Measurements from ENCODE around the gene RHEB.
"Not testable (repeated sequence)": the region's sequence is repeated elsewhere in the genome, so short reads cannot be mapped to it uniquely, and the experiment has no call there.

Gene RHEB

GRCh38 chr7:151519765-151520418, at the start of gene RHEB:
RHEB (minus strand) TSS chr7:151519895; CDS start chr7:151519511, 384 bp downstream.
- peak; percentile 99 for DNase-seq (ENCODE audit: low read depth)

- DNase-seq (ENCODE audit: low read depth): peak; percentile 45
These were observed 47.2 kb upstream of the RHEB start for GRCh38 chr7:151566897-151567320.

GRCh38 chr7:151565541-151565940, 45.8 kb upstream of the RHEB start:
- DNase-seq (ENCODE audit: low read depth): peak; percentile 76

- DNase-seq (ENCODE audit: low read depth): no peak
These were observed 40.5 kb upstream of the RHEB start for GRCh38 chr7:151560243-151560642.

- no peak for DNase-seq (ENCODE audit: low read depth)
These were observed 40.0 kb upstream of the RHEB start for GRCh38 chr7:151559557-151560183.

- no peak for DNase-seq (ENCODE audit: low read depth)
These were observed 38.9 kb upstream of the RHEB start for GRCh38 chr7:151558575-151558974.

GRCh38 chr7:151556592-151556991, 36.9 kb upstream of the RHEB start:
- DNase-seq (ENCODE audit: low read depth): no peak

- DNase-seq (ENCODE audit: low read depth): no peak
These were observed 33.7 kb upstream of the RHEB start for GRCh38 chr7:151553356-151553755.

GRCh38 chr7:151552352-151553028, 32.8 kb upstream of the RHEB start:
- DNase-seq (ENCODE audit: low read depth): no peak

GRCh38 chr7:151551820-151552219, 32.1 kb upstream of the RHEB start:
- DNase-seq (ENCODE audit: low read depth): no peak

- peak; percentile 29 for DNase-seq (ENCODE audit: low read depth)
These were observed 31.1 kb upstream of the RHEB start for GRCh38 chr7:151550656-151551286.

- DNase-seq (ENCODE audit: low read depth): no peak
These were observed 29.9 kb upstream of the RHEB start for GRCh38 chr7:151549644-151550043.

- no peak for DNase-seq (ENCODE audit: low read depth)
These were observed 29.4 kb upstream of the RHEB start for GRCh38 chr7:151549083-151549482.

GRCh38 chr7:151544183-151544582, 24.5 kb upstream of the RHEB start:
- DNase-seq (ENCODE audit: low read depth): no peak

GRCh38 chr7:151542606-151543130, 23.0 kb upstream of the RHEB start:
- no peak for DNase-seq (ENCODE audit: low read depth)

GRCh38 chr7:151541709-151542499, 22.2 kb upstream of the RHEB start:
- DNase-seq (ENCODE audit: low read depth): no peak

GRCh38 chr7:151540146-151540545, 20.5 kb upstream of the RHEB start:
- DNase-seq (ENCODE audit: low read depth): no peak

GRCh38 chr7:151539088-151539671, 19.5 kb upstream of the RHEB start:
- DNase-seq (ENCODE audit: low read depth): peak; percentile 36

- no peak for DNase-seq (ENCODE audit: low read depth)
These were observed 18.3 kb upstream of the RHEB start for GRCh38 chr7:151537818-151538561.

- not testable (repeated sequence) for DNase-seq (ENCODE audit: low read depth)
These were observed 16.5 kb upstream of the RHEB start for GRCh38 chr7:151536178-151536577.

- no peak for DNase-seq (ENCODE audit: low read depth)
These were observed 10.1 kb upstream of the RHEB start for GRCh38 chr7:151529842-151530241.
